Gastroesophageal sphincter (tissue), 3 donors: ENCODE data around the gene LDAH.

Source experiments
- CTCF ChIP-seq, 4 experiments: fragments of 200-600 bp in 2 of 4; fragments of 450-650 bp in 2 of 4; sonication (generic) in 1 of 4; IDR thresholded peaks; one replicate each; pipeline ENCODE4 v1.5.1; 2017 to 2019; ENCODE audit warnings: antibody characterized with exemption in 4 of 4, mild to moderate bottlenecking in 2 of 4, moderate library complexity in 2 of 4
- EP300 ChIP-seq: sonication (generic); formaldehyde crosslinking; IDR thresholded peaks from one replicate; pipeline ENCODE4 v1.6.1; 2017; ENCODE audit warnings: antibody characterized with exemption, mild to moderate bottlenecking
- POLR2A ChIP-seq, 2 donors: fragments of 450-650 bp; IDR thresholded peaks; one replicate each; pipeline ENCODE4 v1.6.1; 2017; ENCODE audit warnings: antibody characterized with exemption in 2 of 2, mild to moderate bottlenecking in 2 of 2, moderate library complexity in 1 of 2
- POLR2AphosphoS5 ChIP-seq: sonication (generic); formaldehyde crosslinking; IDR thresholded peaks from one replicate; pipeline ENCODE4 v1.6.1; 2017; ENCODE audit warnings: antibody characterized with exemption

- TF ChIP-seq CTCF (IDR thresholded peaks at IDR 0.05) = no peak
- TF ChIP-seq POLR2AphosphoS5 = no peak
- TF ChIP-seq POLR2A (IDR thresholded peaks at IDR 0.05) = no peak
- no peak for TF ChIP-seq EP300
Measured at GRCh38 chr2:20868377-20868776, 45.5 kb upstream of the LDAH start.
